NCI-H446 (cell line): ENCODE data around the gene UFC1.

Experiments
- DNase-seq, 2 experiments: peaks; one replicate each; lab custom pipeline; 2025; lab: John Stamatoyannopoulos, UW

The UFC1 gene

DNA sequence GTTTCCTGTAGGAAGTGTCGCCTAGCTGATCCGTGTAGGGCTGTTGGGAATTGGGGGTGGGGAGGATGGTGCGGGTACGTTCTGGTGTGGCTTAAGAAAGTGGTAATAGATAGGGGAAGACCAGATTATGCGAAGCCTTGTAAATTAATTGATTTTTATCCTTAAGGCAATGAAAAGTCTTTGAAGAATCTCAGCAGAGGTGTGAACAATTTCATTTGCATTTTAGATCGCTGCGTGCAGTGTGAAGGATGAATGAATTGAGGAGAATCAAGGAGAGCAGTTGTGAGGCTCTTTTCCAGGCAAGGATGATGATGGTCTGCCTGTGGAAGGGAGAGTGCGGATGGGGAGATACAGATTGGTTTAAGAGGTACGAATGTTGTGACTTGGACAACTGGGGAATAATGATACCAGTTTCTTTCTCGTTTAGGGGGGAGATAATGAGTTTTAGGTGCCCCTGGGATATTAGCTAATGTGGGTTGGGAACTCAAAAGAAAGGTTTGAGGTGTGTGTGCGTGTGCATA is 20.5 kb upstream of the UFC1 start:
- DNase-seq, result no peak

DNA sequence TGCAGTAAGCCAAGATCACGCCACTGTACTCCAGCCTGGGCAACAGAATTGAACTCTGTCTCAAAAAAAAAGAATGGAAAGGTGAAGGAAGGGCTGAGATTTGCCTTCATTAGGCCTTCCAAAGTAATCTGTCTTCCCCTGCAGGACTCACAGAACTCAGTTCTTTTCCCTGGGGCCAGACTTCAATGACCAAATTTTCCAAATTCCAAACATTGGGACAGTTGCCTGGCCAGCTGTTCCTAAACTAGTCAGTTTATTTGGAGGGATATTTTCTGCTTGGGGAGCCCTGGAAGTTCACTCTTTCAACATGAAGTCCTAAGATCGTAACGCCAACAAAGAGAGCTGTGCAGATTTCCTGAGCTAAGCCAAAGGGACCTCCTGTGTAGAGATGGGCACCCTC is 15.9 kb upstream of the UFC1 start:
- DNase-seq, result no peak

DNA sequence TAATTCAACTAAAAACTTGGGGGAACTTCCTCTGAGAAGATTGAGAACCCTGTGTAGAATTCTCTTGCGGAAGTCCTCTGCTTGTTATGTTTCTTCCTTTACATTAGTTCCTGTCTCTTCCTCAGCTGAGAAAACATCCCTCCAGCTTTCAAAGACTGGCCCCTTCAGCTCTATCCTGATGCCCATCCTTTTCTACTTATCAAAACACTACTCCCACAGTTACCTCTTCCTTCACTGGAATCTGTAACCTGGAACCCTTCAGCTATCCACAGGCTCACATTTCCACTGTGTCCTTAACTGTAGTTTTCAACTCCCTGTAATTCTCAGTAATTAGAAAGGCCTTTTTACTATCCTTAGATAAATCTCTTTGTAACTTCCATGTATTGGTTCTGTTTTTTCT is 15.3 kb upstream of the UFC1 start:
- no peak for DNase-seq

DNA sequence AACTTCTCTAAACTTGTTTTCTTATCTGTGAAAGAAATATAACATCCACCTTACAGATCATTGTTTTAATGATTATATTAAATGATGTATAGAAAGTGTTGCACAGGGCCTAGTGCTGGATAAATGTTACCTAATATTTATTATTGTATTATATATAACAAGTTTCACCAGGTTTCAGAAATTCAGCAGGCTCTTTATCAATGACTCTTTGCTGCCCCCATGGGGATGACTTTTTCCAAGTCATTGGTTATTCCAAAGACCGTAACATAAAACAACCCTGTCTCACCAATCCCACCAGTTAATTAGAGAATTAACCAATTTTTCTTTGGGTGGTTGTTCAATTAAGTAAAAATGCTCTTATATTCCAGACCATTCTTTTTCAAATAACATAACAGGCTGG is 14.0 kb upstream of the UFC1 start:
- peak in 1 of 2 experiments; percentile 26 for DNase-seq

DNA sequence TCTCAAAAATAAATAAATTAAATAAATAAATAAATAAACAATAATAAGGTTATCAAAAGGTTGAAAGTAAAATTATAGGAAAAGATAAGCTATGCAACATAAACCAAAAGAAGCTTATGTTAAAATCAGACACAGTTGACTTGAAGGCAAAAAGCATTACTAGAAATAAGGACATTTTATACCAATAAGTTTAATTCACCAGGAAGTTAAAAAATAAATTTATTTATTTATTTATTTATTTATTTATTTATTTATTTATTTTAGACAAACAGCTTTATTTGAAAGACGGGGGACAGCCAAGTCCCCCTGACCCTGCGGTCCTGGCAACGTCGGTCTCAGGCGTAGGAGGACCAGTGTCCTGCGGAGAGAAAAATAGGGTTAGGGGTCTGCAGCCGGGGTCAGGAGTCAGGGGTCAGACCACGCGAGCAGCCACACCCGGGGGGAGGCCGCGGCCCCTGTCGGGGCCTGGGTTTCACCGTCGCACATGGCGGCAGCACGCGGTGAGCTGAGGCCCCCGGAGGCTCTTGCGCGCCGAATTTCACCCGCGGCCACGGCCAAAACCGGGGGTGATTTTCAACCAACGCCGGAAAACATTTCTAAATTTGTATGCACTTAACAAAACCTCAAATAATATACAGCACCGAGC is 12.9 kb upstream of the UFC1 start:
- DNase-seq, result no peak

DNA sequence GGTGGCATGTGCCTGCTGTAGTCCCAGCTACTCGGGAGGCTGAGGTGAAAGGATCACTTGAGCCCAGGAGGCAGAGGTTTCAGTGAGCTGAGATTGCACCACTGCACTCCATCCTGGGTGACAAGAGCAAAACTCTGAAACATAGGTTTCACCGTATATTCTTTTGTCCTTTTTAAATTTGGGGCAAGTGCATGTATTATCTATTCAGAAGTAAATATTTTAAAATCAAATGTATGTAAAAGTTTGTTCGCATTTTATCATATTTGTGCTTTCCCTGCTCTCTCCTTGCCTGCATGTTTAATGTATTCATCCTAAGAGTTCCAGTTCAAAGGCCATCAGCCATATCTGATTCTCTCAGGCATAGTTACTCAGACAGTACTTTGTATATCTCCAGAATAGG is 7.9 kb upstream of the UFC1 start:
- no peak for DNase-seq

DNA sequence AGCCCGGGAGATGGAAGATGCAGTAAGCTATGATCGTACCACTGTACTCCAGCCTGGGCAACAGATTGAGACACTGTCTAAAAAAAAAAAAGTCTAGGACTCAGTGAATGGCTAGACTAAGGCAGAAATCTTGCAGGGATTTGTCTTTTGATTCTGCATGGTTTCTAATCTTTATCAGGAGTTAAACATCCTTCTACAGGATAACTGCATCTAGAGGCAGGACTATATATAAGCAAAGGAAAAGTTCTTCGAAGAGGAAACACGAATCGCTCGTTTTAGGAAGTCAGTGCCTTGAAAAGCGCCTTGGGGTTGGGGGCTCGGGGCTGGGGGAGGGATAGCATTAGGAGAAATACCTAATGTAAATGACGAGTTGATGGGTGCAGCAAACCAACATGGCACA is 602 bp upstream of the UFC1 start:
- DNase-seq, result no peak

DNA sequence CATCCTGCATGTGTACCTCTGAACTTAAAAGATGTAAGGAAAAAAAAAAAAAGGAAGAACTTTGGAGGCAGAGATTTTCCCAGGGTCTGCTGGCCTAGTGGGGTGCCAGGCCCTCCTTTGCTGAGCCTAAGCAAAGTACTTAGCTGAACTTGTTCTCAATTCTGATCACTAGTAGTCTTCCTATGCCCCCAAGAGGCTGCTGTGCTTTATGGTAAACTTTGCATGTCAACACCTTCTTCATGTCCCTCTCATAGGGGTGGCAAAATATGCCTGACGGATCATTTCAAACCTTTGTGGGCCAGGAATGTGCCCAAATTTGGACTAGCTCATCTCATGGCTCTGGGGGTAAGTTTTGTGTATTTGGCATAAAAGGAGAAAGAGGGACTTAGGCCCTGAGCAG is 4.1 kb downstream of the UFC1 start:
- DNase-seq, result no peak

DNA sequence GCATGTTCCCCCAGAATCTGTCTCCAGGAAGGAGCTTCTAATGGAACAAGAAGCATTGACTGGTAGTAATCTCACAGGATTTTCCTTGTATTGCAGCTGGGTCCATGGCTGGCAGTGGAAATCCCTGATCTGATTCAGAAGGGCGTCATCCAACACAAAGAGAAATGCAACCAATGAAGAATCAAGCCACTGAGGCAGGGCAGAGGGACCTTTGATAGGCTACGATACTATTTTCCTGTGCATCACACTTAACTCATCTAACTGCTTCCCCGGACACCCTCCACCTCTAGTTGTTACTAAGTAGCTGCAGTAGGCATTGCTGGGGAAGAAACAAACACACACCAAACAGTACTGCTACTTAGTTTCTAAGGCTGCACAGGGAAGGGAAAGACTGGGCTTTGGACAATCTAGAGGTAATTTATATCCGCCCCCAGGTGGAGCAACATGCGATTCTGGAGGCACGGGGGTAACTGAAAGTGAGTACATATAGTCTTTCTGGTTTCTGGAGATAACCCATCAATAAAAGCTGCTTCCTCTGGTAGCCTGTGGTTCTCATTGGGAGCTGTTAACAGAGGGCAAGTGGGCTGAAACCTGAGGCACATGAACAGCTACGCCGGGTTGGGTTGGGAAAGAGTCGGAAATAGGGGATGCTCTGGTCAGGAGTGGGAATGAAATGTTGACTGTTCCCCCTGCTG is 4.7 kb downstream of the UFC1 start:
- no peak for DNase-seq

DNA sequence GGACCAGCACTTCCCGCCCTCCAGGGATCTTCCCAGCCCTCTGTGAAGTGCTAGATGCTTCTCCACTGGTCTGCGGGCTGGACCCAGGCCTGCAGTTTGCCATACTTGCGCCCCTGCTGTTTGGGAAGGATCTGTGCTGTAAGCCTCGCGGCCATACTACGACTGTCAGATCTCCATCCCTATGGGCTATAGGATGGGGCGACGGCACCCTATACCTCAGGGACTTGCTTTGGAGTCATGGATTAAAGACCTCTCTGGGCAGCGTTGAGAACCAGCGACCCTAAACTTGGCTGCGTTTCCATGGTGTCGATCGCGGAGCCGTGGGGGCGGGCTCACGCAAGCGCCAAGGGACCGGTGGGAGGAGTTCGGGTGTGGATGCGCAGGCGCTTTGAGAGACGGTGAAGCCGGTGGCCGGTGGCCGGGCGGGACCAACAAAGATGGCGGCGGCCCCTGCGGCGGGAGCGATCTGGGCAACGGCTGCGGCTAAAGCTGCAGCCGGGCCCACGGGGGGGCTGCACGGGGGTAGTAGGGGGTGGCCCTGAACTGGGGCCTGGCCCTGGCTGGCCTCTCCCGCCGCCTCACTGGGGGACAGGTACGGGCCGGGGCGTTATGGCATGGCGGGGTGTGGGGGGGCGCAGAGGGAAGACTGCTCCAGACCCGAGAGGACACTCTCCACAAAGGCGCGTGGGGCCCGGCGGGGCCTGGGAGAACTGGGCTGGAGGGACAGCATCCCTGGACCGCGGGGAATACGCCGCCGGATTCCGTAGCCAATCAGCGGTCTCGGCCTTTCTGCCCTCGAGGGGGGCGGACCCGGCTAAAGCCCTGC is 5.5 kb downstream of the UFC1 start, which contains the start of gene USP21:
TSS of gene USP21 (plus strand) at position 414 of the 826 bp plus-strand sequence. CDS start 1,141 bp downstream, outside the sequence.
- peak; percentile 92 to 96 for DNase-seq

DNA sequence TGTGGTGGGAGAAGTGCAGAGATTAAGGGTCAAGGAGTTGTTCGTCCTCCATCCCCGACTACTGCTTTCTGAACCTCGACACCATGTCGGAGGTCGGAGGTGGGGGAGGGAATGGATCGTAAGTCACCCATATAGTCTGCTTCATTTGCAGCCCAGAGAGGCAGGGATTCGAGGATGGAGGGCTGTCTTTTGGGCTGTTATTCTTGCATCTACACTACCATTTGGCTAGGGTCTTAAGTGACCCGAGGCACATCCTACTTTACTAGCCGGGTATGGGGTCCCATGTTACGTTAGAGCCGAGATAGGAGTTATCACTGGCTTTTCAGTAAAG is 6.1 kb downstream of the UFC1 start:
- no peak for DNase-seq

DNA sequence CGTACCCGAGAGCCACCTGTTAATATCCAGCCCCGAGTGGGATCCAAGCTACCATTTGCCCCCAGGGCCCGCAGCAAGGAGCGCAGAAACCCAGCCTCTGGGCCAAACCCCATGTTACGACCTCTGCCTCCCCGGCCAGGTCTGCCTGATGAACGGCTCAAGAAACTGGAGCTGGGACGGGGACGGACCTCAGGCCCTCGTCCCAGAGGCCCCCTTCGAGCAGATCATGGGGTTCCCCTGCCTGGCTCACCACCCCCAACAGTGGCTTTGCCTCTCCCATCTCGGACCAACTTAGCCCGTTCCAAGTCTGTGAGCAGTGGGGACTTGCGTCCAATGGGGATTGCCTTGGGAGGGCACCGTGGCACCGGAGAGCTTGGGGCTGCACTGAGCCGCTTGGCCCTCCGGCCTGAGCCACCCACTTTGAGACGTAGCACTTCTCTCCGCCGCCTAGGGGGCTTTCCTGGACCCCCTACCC is 6.9 kb downstream of the UFC1 start:
- DNase-seq, result no peak

DNA sequence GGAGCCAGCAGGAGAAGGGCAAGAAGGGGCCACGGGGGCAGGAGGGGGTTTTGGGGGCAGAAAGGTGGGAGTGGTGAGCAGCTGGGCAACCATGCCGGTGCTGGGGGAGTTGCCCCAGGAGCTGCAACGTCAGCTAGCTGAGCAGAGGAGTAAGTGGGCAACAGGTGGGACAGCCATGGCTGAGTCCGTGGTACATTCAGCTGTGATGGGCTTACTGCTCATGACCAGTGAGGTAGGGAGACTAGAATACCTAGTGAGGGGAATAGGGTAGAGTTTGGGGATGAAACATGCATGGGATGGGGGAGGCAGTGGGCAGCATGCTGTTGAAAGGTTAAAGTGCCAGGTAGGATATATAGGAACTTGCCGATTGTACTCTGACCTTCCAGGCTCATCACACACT is 7.9 kb downstream of the UFC1 start:
- DNase-seq, result no peak

DNA sequence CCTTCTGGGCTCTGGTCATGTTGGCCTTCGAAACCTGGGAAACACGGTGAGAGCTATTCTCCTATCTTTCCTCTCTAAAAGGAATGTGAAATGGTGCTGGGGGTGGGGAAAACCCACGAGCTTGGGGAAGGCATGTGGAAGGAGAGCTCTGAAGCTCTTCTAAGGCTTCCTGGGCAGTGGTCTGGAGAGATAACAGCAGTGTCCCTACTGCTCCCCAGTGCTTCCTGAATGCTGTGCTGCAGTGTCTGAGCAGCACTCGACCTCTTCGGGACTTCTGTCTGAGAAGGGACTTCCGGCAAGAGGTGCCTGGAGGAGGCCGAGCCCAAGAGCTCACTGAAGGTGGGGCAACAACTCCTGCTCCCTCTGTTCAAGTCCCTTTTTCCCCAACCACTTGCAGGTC is 8.3 kb downstream of the UFC1 start:
- DNase-seq, result no peak

DNA sequence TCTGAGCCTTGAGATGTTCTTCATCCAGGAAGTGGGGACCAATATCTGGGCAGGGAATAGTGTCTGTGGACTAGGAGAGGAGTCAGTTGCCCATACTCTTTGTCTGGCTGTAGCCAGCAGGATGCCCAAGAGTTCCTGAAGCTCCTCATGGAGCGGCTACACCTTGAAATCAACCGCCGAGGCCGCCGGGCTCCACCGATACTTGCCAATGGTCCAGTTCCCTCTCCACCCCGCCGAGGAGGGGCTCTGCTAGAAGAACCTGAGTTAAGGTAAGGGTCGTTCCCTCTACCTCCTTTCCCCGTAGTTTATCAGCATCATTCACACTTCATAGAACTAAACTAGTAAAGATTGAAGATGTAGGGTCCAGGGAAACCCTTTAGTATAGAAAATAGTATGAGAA is 9.0 kb downstream of the UFC1 start:
- DNase-seq, result no peak

DNA sequence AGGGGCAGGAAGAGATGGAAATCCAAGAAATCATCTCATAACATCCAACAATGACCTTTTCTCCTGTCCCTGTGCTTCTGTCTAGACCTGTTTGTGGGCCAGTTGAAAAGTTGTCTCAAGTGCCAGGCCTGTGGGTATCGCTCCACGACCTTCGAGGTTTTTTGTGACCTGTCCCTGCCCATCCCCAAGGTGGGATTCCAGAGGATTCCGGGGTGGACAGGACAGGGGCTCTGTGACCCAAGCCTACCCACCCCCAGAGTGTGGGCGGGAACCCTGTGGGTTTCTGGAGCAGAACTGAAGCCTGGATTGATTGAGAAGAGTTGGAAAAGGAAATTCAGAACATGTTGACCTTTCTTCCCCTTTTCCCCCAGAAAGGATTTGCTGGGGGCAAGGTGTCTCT is 10.0 kb downstream of the UFC1 start:
- no peak for DNase-seq

DNA sequence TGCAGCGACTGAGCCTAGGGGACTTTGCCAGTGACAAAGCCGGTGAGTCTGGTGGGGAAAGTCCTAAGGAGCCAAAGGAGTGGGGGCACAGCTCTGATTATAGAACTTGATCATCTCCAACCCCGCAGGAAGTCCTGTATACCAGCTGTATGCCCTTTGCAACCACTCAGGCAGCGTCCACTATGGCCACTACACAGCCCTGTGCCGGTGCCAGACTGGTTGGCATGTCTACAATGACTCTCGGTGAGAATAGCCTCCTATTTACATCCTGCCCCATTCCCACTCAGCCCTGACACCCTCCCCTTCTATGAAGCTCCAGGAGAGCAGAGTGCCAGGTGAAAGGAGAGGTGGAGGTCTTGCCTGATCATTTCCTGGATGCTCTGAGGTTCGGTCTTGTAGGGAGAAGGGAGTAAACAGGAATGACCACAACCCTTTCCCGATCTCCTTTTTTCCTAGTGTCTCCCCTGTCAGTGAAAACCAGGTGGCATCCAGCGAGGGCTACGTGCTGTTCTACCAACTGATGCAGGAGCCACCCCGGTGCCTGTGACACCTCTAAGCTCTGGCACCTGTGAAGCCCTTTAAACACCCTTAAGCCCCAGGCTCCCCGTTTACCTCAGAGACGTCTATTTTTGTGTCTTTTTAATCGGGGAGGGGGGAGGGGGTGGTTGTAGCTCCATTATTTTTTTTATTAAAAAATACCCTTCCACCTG is 11.3 kb downstream of the UFC1 start:
- no peak for DNase-seq

DNA sequence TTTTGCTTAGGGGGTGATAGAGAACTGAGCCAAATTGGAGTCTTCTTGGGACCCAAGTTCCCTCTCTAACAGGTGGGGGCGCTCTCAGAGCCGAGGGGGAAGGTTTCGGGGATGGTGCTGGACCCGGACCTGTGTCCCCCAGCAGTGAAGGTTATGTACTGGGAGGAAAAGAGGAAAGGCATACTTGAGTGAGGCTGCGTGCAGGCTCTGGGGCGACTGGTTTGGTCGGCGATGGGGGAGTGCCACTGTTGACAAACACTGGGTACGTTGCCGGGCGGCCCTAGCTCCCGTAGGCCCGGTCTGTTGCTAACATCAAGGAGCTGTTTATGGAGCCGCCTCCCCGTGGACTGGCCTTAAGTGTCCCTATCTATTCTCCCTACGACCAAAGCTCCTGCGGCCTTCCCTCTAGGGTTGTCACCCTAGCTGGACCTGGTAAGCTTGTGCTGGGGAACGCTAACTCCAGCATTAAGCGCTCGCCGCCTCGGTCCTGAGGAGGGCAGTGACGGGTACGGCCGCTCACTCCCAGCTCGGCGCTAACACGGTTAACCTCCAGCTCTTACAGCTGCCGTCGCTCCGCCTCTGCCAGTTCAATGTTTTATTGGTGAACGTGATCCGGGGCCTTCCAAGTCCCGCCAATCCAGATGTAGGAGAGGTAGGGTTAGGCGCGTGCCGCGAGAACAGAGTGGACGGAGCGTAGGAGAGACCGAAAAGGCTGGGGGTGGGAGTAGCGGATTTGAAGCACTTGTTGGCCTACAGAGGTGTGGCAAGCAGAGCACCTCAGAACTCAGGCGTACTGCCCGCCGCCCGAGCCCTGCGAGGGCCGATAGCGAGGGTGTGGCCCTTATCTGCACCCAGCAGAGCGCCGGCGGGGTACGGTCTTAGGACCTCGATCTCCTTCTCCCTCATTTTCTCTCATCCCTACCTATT is 12.2 kb downstream of the UFC1 start, which contains the start of gene PPOX:
TSS of gene PPOX (plus strand) at position 685 of the 927 bp plus-strand sequence. CDS start 422 bp downstream, outside the sequence.
- peak; percentile 97 for DNase-seq

DNA sequence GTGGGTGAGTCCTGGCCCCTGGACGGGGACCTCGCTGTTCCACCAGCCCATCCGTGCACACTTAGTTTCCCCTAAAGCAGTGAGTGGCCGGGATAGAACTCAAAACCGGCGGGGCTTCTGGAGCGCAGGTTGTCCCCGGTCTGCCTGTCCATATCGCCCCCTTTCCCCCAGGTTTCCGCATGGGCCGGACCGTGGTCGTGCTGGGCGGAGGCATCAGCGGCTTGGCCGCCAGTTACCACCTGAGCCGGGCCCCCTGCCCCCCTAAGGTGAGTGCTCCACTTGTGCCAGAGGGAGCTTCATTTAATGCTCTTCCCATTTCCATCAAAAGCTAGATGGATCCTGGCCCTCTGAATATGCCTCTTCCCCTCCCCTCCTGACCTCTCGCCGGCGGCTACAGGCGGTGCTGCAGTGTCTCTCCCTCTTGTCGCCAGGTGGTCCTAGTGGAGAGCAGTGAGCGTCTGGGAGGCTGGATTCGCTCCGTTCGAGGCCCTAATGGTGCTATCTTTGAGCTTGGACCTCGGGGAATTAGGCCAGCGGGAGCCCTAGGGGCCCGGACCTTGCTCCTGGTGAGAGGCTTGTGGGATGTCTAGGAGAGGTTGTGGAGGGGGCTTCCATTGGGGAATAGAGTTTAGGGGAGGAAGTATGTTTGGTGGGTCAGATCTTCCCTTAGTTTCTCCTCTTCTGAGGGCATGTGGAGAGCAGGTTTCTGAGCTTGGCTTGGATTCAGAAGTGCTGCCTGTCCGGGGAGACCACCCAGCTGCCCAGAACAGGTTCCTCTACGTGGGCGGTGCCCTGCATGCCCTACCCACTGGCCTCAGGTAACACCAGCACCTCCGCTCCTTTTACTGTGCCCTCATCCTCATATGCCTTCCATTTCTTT is 13.1 kb downstream of the UFC1 start:
- no peak for DNase-seq

DNA sequence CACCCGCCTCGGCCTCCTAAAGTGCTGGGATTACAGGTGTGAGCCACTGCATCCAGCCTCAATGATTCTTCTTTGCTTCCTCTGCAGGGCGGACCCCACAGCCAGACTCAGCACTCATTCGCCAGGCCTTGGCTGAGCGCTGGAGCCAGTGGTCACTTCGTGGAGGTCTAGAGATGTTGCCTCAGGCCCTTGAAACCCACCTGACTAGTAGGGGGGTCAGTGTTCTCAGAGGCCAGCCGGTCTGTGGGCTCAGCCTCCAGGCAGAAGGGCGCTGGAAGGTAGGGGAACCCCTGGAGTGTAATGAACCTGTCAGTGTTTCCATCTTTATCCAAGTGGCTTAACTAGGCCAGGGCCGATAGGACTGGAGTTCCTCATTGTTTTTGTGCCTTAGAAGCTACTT is 15.1 kb downstream of the UFC1 start:
- no peak for DNase-seq
